Stimulated activated CD4-positive, alpha-beta T cell treated with anti-CD3 and anti-CD28 coated beads, Interleukin-4, amount 100 ng/mL, for 1 hour (primary cell): ENCODE results near the gene PRDX1.

ENCODE experiments used
- DNase-seq: peaks from one replicate; pipeline ENCODE4 v3.0.0-alpha.2; 2020

PRDX1 gene

GRCh38 chr1:45521413-45522323 lies at the start of gene PRDX1:
PRDX1 (minus strand) TSS chr1:45521884; CDS start chr1:45519043, 2,841 bp downstream.
- peak; percentile 98 for DNase-seq

GRCh38 chr1:45570631-45571030 lies 48.9 kb upstream of the PRDX1 start:
- DNase-seq: no peak

- DNase-seq: peak; percentile 63
These were observed 48.4 kb upstream of the PRDX1 start for GRCh38 chr1:45569962-45570581.

- no peak for DNase-seq
These were observed 47.9 kb upstream of the PRDX1 start for GRCh38 chr1:45569571-45569961.

- no peak for DNase-seq
These were observed 46.7 kb upstream of the PRDX1 start for GRCh38 chr1:45568421-45568820.

- DNase-seq: no peak
These were observed 46.2 kb upstream of the PRDX1 start for GRCh38 chr1:45567911-45568310.

GRCh38 chr1:45566722-45567121 lies 45.0 kb upstream of the PRDX1 start:
- no peak for DNase-seq

GRCh38 chr1:45563843-45564242 lies 42.2 kb upstream of the PRDX1 start:
- no peak for DNase-seq

- no peak for DNase-seq
These were observed 35.8 kb upstream of the PRDX1 start for GRCh38 chr1:45557422-45557944.

GRCh38 chr1:45554198-45554597 lies 32.5 kb upstream of the PRDX1 start:
- DNase-seq: no peak

- no peak for DNase-seq
These were observed 30.6 kb upstream of the PRDX1 start for GRCh38 chr1:45552331-45552730.

GRCh38 chr1:45551684-45552083 lies 30.0 kb upstream of the PRDX1 start:
- DNase-seq: no peak

- peak; percentile 90 for DNase-seq
These were observed 29.0 kb upstream of the PRDX1 start, which contains the start of gene AKR1A1 for GRCh38 chr1:45550401-45551351. AKR1A1 (plus strand) TSS chr1:45550826; CDS start chr1:45561795, 10,969 bp downstream.

- no peak for DNase-seq
These were observed 24.0 kb upstream of the PRDX1 start for GRCh38 chr1:45545553-45546310.

GRCh38 chr1:45545019-45545493 lies 23.4 kb upstream of the PRDX1 start:
- no peak for DNase-seq

GRCh38 chr1:45544530-45544929 lies 22.8 kb upstream of the PRDX1 start:
- no peak for DNase-seq

GRCh38 chr1:45543581-45544417 lies 22.1 kb upstream of the PRDX1 start:
- peak; percentile 65 for DNase-seq

GRCh38 chr1:45542591-45542990 lies 20.9 kb upstream of the PRDX1 start:
- DNase-seq: no peak

GRCh38 chr1:45541193-45541592 lies 19.5 kb upstream of the PRDX1 start:
- no peak for DNase-seq

GRCh38 chr1:45536886-45537285 lies 15.2 kb upstream of the PRDX1 start:
- no peak for DNase-seq
